Erythroblast (primary cell): Measurements from ENCODE around the gene KLK13.

Source experiments
- GATA1 ChIP-seq: IDR thresholded peaks from 2 replicates; pipeline ENCODE4 v1.6.1; 2011; ENCODE audit warnings: low read depth, mild to moderate bottlenecking, control low read depth, low read length, moderate library complexity
- POLR2A ChIP-seq: IDR thresholded peaks from 2 replicates; pipeline ENCODE4 v1.6.1; 2011; ENCODE audit warnings: mild to moderate bottlenecking, low read length

DNA sequence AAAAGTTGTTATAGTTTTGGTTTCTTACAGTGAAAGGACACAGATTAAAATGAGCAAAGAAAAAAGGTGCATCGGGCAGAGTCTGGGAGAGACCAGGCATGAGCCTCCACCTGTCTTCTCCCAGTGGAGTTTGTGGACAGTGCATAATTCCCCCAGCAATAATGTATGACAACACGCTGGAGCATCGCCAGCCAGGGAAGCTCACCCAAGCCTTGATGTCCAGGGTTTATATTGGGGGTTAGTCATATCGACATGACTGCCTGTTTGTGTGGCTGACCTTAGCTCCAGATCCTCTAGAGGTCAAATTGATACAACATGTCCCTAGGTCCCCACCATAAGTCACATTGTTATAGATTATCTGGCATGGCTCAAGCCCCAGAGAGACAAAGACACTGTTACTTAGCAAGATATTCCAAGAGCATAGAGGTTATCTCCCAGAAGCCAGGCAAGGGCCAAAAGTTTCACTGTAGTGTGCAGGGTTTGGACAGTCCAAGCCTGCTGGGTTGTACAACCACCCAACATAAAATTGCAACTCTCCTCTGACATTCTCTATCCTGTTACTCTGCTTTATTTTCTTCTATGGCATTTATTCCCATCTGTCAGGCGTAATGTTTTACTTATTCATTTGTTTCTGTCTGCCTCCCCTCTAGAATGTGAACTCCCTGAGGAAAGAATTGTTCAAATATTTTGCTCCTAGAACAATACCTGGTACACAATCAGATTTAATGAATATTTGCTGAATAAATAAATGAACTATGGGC lies 5.6 kb upstream of the KLK13 start:
- TF ChIP-seq POLR2A, result no peak
- TF ChIP-seq GATA1, result no peak
